Measurements from ENCODE around the gene GABRR2.
A peak's percentile ranks its signal among the peaks of the same experiment; 100 is the strongest.
"Not testable (repeated sequence)": the region's sequence is repeated elsewhere in the genome, so short reads cannot be mapped to it uniquely, and the experiment has no call there.

The GABRR2 gene

DNA sequence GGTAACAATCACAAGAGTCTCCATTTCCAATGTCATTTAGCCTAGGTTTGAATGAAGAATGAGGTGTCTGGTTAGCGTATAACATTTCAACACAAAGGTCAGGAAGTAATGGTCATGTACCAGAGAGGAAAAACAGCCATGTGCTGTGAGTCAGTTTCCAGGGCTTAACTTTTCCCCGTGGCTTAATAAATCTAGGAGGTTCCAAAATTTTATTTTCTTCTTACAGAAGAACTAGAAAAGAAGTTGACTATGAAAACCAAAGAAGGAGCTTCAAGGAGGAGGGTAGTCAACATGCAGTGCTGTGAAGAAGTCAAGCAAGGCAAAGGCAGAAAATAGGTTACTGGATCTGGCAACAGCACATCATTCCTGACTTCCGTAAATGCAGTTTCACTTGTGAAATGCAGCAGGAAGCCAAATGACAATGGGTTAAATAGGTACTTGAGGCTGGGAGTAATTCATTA is 8.4 kb upstream of the GABRR2 start:
- no peak for DNase-seq (ENCODE audit: low spot score)

- no peak for DNase-seq (ENCODE audit: low spot score)
These were observed 6.3 kb upstream of the GABRR2 start for GRCh38 chr6:89321131-89321970.

GRCh38 chr6:89320012-89320559 is 5.0 kb upstream of the GABRR2 start:
- no peak for DNase-seq (ENCODE audit: low spot score)

GRCh38 chr6:89317067-89317466 is 2.0 kb upstream of the GABRR2 start:
- no peak for DNase-seq (ENCODE audit: low spot score)

DNA sequence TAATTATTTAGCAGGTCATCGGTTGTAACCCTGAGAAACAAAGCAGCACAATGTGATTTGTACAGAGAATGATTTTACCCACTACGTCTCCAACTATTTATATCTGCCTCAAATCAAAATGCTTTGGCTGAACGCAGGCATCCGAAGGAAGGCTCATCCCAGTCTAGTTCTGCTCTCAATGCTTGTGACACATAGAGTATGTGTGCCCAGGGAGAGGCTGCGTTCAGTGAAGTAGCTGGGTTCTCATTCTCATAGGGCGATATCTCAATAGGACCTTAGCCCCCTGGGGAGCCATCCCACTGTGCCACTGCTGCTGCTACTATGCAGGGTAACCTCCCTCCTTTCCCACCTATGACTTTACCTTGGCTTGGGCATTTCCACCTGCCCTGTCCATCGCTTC is 407 bp downstream of the GABRR2 start:
- DNase-seq (ENCODE audit: low spot score) = no peak

GRCh38 chr6:89313006-89313405 is 2.1 kb downstream of the GABRR2 start:
- DNase-seq (ENCODE audit: low spot score) = no peak

GRCh38 chr6:89311853-89312531 is 3.1 kb downstream of the GABRR2 start:
- no peak for DNase-seq (ENCODE audit: low spot score)

DNA sequence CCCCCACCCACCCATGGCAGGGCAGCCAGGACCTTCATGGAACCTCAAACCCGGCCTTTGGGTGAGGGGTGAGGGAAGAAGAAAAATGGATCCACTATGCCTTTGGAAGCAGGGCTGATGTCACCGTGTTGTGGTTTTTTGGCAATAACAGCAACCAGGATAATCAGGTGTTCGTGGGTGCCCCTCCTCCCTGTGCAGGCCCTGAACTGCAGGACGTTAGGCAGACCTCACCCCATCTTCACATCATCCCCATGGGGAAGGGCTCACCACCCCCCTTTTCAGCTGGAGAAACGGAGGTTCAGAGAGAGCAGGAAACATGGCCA is 3.6 kb downstream of the GABRR2 start:
- no peak for DNase-seq (ENCODE audit: low spot score)

DNA sequence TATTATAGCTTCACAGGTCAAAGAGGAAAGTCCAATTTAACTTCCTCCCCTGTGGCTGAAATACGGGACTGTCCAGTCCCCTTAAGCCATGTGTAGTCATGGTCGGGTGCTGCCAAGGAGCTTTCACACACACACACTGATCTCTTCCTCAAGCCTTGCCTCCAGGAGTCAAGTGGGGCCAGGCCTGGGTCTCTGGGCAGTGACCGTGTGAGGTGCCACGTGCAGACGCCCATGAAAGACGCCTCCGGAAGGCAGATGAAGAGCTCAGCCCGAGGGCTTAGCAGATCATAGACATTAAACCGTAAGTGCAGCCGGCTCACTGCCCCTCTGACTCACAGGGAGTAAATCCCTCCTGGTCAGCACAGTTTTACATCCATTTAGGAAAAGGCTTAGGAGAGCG is 4.2 kb downstream of the GABRR2 start:
- no peak for DNase-seq (ENCODE audit: low spot score)

- no peak for DNase-seq (ENCODE audit: low spot score)
These were observed 6.3 kb downstream of the GABRR2 start for GRCh38 chr6:89308525-89309395.

DNA sequence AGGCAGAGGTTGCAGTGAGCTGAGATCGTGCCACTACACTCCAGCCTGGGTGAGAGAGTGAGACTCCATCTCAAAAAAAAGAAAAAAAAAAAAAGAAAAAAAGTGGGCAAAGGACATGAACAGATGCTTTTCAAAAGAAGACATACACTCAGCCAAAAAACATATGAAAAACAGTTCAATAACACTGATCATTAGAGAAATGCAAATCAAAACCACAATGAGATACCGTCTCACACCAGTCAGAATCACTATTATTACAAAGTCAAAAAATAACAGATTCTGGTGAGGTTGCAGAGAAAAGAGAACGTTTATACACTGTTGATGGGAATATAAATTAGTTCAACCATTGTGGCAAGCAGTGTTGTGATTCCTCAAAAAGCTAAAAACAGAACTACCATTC is 10.6 kb downstream of the GABRR2 start:
- not testable (repeated sequence) for DNase-seq (ENCODE audit: low spot score)

DNA sequence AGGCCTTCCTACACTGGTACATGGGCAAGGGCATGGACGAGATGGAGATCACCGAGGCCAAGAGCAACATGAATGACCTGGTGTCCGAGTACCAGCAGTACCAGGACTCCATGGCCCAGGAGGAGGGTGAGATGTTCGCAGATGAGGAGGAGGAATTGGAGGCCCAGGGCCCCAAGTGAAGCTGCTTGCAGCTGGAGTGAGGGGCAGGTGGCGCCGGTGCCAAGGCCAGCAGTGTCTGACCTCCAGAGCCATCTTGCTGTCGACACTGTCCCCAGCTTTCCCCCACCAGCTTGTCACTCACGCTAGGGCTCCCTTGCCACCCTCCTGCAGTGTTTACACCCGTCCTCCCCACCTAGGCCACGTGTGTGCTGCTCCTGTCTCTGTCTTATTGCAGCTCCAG is 12.2 kb downstream of the GABRR2 start:
- DNase-seq (ENCODE audit: low spot score) = no peak

- DNase-seq (ENCODE audit: low spot score) = no peak
These were observed 12.8 kb downstream of the GABRR2 start for GRCh38 chr6:89302195-89302770.

- no peak for DNase-seq (ENCODE audit: low spot score)
These were observed 13.4 kb downstream of the GABRR2 start for GRCh38 chr6:89301586-89302194.

DNA sequence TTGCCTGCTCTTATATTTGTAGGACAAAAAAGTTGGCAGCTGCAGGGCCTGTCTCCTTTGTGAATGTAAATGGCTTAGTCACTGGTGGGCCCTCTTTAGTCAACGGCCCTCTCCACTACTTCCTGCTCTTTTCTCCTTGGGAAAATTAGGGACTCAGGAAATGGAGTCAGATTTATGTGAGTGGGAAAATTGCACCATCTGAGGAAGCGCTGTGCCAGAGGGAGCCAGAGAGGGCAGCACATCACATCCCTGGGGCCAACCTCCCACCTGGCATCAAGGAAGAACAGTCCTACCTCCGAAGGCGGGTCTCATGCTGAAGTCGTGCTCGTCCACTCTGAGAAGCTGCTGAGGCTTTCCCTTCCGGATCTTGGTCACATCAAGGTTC is 15.6 kb downstream of the GABRR2 start:
- DNase-seq (ENCODE audit: low spot score) = no peak

- DNase-seq (ENCODE audit: low spot score) = no peak
These were observed 16.2 kb downstream of the GABRR2 start for GRCh38 chr6:89298680-89299465.

DNA sequence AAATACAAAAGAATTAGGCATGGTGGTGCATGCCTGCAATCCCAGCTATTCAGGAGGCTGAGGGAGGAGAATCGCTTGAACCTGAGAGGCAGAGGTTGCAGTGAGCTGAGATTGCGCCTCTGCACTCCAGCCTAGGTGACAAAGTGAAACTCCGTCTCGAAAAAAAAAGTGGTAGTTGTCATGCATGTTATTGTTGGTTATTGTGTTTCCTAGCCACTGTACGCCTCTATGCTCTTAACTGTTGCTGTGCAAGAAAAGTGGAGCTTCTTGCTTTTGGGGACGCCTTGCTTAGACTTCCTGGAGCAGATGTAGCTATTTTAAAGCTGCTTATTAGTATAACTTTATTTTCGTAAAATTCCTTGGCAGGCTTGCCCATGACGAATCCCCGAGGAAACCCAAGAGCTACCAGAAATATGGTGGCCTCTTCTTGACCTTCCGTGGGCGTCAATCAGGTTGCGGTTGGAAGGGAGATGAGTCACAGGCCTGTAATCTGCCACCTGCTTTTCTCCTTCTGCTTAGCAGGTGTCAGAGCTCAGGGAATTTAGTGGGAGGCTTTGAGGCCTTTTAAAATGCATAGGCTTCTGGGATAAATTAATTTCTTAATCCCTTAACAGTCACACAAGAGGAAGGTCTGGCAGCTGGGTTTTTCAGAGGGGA is 17.3 kb downstream of the GABRR2 start:
- peak; percentile 62 for DNase-seq (ENCODE audit: low spot score)

- DNase-seq (ENCODE audit: low spot score) = no peak
These were observed 19.1 kb downstream of the GABRR2 start for GRCh38 chr6:89295981-89296380.

GRCh38 chr6:89295116-89295515 is 20.0 kb downstream of the GABRR2 start:
- DNase-seq (ENCODE audit: low spot score) = not testable (repeated sequence)

GRCh38 chr6:89291256-89291819 is 23.8 kb downstream of the GABRR2 start:
- no peak for DNase-seq (ENCODE audit: low spot score)
